CD14-positive monocyte (primary cell): ENCODE results near the gene RBBP4. TPM values are rescaled to one million over a fixed set of nuclear protein-coding genes. Genes with fewer than 3 reads are reported as not detected.

Source experiments
- DNase-seq, 3 donors: peaks; one replicate each; pipeline ENCODE4 v3.0.0-alpha.2; 2011 to 2022
- H2AFZ ChIP-seq: 2 replicates; pipeline ENCODE4 v1.6.0; 2012; ENCODE audit warnings: mild to moderate bottlenecking, low read depth, low read length, inconsistent platforms; ENCODE audit not compliant: insufficient read depth, poor library complexity, severe bottlenecking
- H3K27ac ChIP-seq, 2 donors: 1 replicate in 1 of 2; 2 replicates in 1 of 2; pipeline ENCODE4 v1.5.1; 2012 to 2013; ENCODE audit warnings: low read length in 2 of 2, control low read depth in 1 of 2, inconsistent platforms in 1 of 2, low read depth in 1 of 2, mild to moderate bottlenecking in 1 of 2
- H3K27me3 ChIP-seq, 2 donors: one replicate each; pipeline versions ENCODE4 v1.6.0 to v1.6.1; 2011 to 2013; ENCODE audit warnings: low read length in 2 of 2; ENCODE audit not compliant: control insufficient read depth in 2 of 2, insufficient read depth in 2 of 2
- H3K36me3 ChIP-seq, 2 donors: replicated peaks in 1 of 2; 1 replicate in 1 of 2; 2 replicates in 1 of 2; pipeline versions ENCODE4 v1.5.1 to v1.6.1; 2012 to 2013; ENCODE audit warnings: low read length in 2 of 2, control low read depth in 1 of 2, inconsistent platforms in 1 of 2, mild to moderate bottlenecking in 1 of 2; ENCODE audit not compliant: insufficient read depth in 2 of 2, control insufficient read depth in 1 of 2
- H3K4me1 ChIP-seq, 2 donors: 1 replicate in 1 of 2; 2 replicates in 1 of 2; pipeline versions ENCODE4 v1.5.1 to v1.6.1; 2012 to 2013; ENCODE audit warnings: low read length in 2 of 2, control low read depth in 1 of 2, inconsistent platforms in 1 of 2, mild to moderate bottlenecking in 1 of 2, moderate library complexity in 1 of 2; ENCODE audit not compliant: insufficient read depth in 2 of 2, control insufficient read depth in 1 of 2
- H3K4me2 ChIP-seq: replicated peaks from 2 replicates; pipeline ENCODE3; 2012; ENCODE audit warnings: low read length, moderate library complexity, mild to moderate bottlenecking; ENCODE audit not compliant: poor library complexity, severe bottlenecking; ENCODE audit errors: extremely low read depth
- H3K4me3 ChIP-seq, 3 experiments: fragments of 200-600 bp in 1 of 3; sonication (generic) in 1 of 3; replicated peaks in 1 of 3; 1 replicate in 2 of 3; 2 replicates in 1 of 3; pipeline ENCODE4 v1.5.1; 2011 to 2013; ENCODE audit warnings: low read length in 3 of 3, mild to moderate bottlenecking in 3 of 3, control low read depth in 2 of 3, low read depth in 2 of 3, inconsistent platforms in 1 of 3, moderate library complexity in 1 of 3
- H3K79me2 ChIP-seq: 2 replicates; pipeline ENCODE4 v1.6.0; 2012; ENCODE audit warnings: mild to moderate bottlenecking, control low read depth, inconsistent platforms, low read length, moderate library complexity; ENCODE audit not compliant: insufficient read depth
- H3K9ac ChIP-seq: 2 replicates; pipeline ENCODE4 v1.6.0; 2017; ENCODE audit warnings: low read length, mild to moderate bottlenecking; ENCODE audit not compliant: insufficient read depth, poor library complexity, severe bottlenecking
- H3K9me3 ChIP-seq, 2 donors: replicated peaks in 1 of 2; 1 replicate in 1 of 2; 2 replicates in 1 of 2; pipeline versions ENCODE4 v1.5.1 to v1.6.1; 2012 to 2013; ENCODE audit warnings: low read length in 2 of 2, control low read depth in 1 of 2; ENCODE audit not compliant: control insufficient read depth in 1 of 2, insufficient read depth in 1 of 2
- H4K20me1 ChIP-seq: 2 replicates; pipeline ENCODE4 v1.6.0; 2012; ENCODE audit warnings: mild to moderate bottlenecking, low read length, control low read depth, moderate library complexity; ENCODE audit not compliant: insufficient read depth
- H3K27ac Mint-ChIP-seq, 7 donors: one replicate each; pipeline ENCODE4 v1.8.0; 2020; ENCODE audit warnings: mild to moderate bottlenecking in 7 of 7, mixed read lengths in 7 of 7, moderate library complexity in 6 of 7, inconsistent platforms in 2 of 7
- H3K27me3 Mint-ChIP-seq, 3 donors: one replicate each; pipeline ENCODE4 v1.8.0; 2021 to 2022; ENCODE audit warnings: low read depth in 3 of 3, mild to moderate bottlenecking in 3 of 3, mixed read lengths in 3 of 3, moderate library complexity in 3 of 3, inconsistent platforms in 1 of 3
- H3K36me3 Mint-ChIP-seq, 2 donors: one replicate each; pipeline ENCODE4 v1.8.0; 2020; ENCODE audit warnings: mixed read lengths in 2 of 2, inconsistent platforms in 1 of 2, mild to moderate bottlenecking in 1 of 2
- H3K4me1 Mint-ChIP-seq: one replicate; pipeline ENCODE4 v1.8.0; 2020; ENCODE audit warnings: mild to moderate bottlenecking, mixed read lengths
- H3K4me3 Mint-ChIP-seq, 2 donors: one replicate each; pipeline ENCODE4 v1.8.0; 2020; ENCODE audit warnings: mild to moderate bottlenecking in 2 of 2, mixed read lengths in 2 of 2, moderate library complexity in 1 of 2
- H3K9me3 Mint-ChIP-seq, 7 donors: one replicate each; pipeline ENCODE4 v1.8.0; 2020 to 2022; ENCODE audit warnings: mixed read lengths in 7 of 7, mild to moderate bottlenecking in 6 of 7, moderate library complexity in 6 of 7, inconsistent platforms in 2 of 7
- CTCF ChIP-seq: fragments of 200-600 bp; IDR thresholded peaks from one replicate; pipeline ENCODE4 v1.8.0; 2022; ENCODE audit warnings: antibody characterized with exemption, mild to moderate bottlenecking
- WGBS: methylation state at CpG from one replicate; pipeline ENCODE4 v1.1.5; 2013; ENCODE audit warnings: missing lambda C conversion rate; ENCODE audit not compliant: insufficient coverage; 5-methylcytosine and 5-hydroxymethylcytosine counted together
- intact Hi-C, 2 donors: fragments of 100-400 bp; cut with micrococcal nuclease; formaldehyde crosslinking; loops; one replicate each; pipeline versions ENCODE4 v1.15.0 to v1.15.1; 2023
- polyA plus RNA-seq, 3 donors: library from polyadenylated mRNA; depleted of rRNA in 1 of 3; unstranded in 2 of 3; stranded (reverse) in 1 of 3; fragments of 300-500 nt in 2 of 3; fragments of >200 nt in 1 of 3; fragmentation: Illumina TruSeq in 2 of 3; gene quantifications; 1 replicate in 2 of 3; 2 replicates in 1 of 3; pipeline ENCODE4 v1.2.3, GENCODE V29; 2012 to 2021

The RBBP4 gene
- polyA plus RNA-seq, 3 donors, result 60.6 to 307 (median 274) TPM

- Mint-ChIP-seq H3K4me3 (no peak overlapping the region), H3K4me1 (peaks cover 13% of the 10 kb centered on the region), H3K9me3 (peaks cover 0 to 2% (median 0%) of the 10 kb centered on the region in 7 donors), H3K36me3 (peaks cover 2 to 3% of the 10 kb centered on the region in 2 donors), H3K27ac (no peak overlapping the region), H3K27me3 (peaks cover 1 to 6% (median 4%) of the 10 kb centered on the region in 3 donors)
- Histone ChIP-seq H3K9ac (no peak overlapping the region), H3K79me2 (no peaks in the 10 kb centered on the region), H4K20me1 (no peaks in the 10 kb centered on the region), H3K4me3 (no peak overlapping the region), H3K36me3 (no peaks in the 10 kb centered on the region), H3K4me2 (no peak overlapping the region), H3K4me1 (peaks cover 13 to 14% of the 10 kb centered on the region in 2 donors), H3K9me3 (no peaks in the 10 kb centered on the region), H2AFZ (no peak overlapping the region), H3K27me3 (no peaks in the 10 kb centered on the region), H3K27ac (no peak overlapping the region)
- TF ChIP-seq CTCF, result no peak
- 95% methylated on average over 4 of the region's 5 CpGs for WGBS
- intact Hi-C loops, result no loop called here
- DNase-seq, result no peak
Measured at GRCh38 chr1:32613472-32613871, 37.5 kb upstream of the RBBP4 start.

DNA sequence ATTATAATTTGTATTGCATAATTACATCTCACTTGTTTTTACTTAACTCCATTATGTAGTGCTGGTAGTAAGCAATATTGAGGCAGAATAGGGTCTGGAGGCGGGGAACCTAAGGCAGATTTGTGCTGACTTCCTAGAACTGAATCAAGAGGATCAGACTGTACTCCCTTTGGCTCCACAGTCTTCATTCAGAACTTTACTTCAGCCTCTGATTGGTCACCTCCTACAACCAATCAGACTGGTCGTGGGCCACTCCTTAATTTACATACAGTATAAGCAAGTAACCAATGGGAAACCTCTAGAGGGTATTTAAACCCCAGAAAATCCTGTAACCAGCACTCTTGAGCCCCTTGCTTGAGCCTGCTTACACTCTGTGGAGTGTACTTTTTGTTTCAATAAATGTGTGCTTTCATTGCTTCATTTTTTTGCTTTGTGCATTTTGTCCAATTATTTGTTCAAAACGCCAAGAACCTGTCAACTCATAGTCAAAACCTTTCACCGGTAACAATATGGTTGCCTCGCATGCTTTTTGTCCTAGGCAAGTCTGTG is 32.3 kb upstream of the RBBP4 start:
- 100% methylated on average over 1 of the region's 5 CpGs for WGBS
- Mint-ChIP-seq H3K4me3 (no peak overlapping the region), H3K27me3 (peaks cover 0 to 4% (median under 1%) of the 10 kb centered on the region in 3 donors), H3K36me3 (peaks cover 33 to 42% of the 10 kb centered on the region in 2 donors), H3K27ac (peak overlapping the region in 1 of 7 donors; percentile 48), H3K9me3 (peaks cover 0 to 2% (median 0%) of the 10 kb centered on the region in 7 donors), H3K4me1 (peaks cover 5% of the 10 kb centered on the region)
- no peak overlapping the region for H3K27ac ChIP-seq
- no peaks in the 10 kb centered on the region for H3K79me2 ChIP-seq
- no peak overlapping the region for H3K4me3 ChIP-seq
- TF ChIP-seq CTCF, result no peak
- H2AFZ ChIP-seq, result no peak overlapping the region
- peaks cover 8 to 48% of the 10 kb centered on the region in 2 donors for H3K36me3 ChIP-seq
- no peaks in the 10 kb centered on the region for H3K9me3 ChIP-seq
- intact Hi-C loops, result no loop called here
- no peak overlapping the region for H3K9ac ChIP-seq
- peaks cover 6% of the 10 kb centered on the region for H4K20me1 ChIP-seq
- no peaks in the 10 kb centered on the region for H3K27me3 ChIP-seq
- no peak overlapping the region for H3K4me2 ChIP-seq
- DNase-seq, result no peak
- H3K4me1 ChIP-seq, result no peaks in the 10 kb centered on the region
